Activated CD4-positive, alpha-beta T cell treated with anti-CD3 and anti-CD28 coated beads, Interleukin-2, amount 50 U/mL, for 16 hours (primary cell): ENCODE measurements around the gene YBEY.
"Not testable (repeated sequence)": the region's sequence is repeated elsewhere in the genome, so short reads cannot be mapped to it uniquely, and the experiment has no call there.

Experiments used
- DNase-seq: peaks from one replicate; pipeline ENCODE4 v3.0.0-alpha.2; 2020

The YBEY gene

DNA sequence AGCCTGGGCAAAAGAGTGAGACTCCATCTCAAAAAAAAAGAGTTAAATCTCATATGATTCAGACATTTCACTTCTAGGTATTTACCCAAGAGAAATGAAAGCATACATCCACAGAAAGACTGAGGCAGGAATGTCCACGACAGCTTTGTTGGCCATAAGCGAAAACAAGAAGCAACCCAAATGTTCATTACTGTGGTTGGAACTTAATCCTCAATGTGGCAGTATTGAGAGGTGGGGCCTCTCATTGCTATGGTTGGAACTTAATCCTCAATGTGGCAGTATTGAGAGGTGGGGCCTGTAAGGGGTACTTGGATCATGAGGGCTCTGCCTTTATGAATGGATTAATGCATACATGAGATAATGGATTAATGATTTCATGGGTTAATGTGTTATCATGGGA, 22.3 kb downstream of the YBEY start:
- DNase-seq = no peak

DNA sequence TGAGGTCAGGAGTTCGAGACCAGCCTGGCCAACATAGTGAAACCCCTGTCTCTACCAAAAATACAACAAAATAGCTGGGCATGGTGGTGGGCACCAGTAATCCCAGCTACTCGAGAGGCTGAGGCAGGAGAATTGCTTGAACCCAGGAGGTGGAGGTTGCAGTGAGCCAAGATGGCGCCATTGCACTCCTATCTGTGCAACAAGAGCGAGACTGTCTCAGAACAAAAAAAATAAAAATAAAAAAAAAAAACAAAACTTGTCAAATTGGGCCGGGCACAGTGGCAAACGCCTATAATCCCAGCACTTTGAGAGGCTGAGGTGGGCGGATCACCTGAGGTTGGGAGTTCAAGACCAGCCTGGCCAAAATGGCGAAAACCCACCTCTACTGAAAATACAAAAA, 24.1 kb downstream of the YBEY start:
- not testable (repeated sequence) for DNase-seq

DNA sequence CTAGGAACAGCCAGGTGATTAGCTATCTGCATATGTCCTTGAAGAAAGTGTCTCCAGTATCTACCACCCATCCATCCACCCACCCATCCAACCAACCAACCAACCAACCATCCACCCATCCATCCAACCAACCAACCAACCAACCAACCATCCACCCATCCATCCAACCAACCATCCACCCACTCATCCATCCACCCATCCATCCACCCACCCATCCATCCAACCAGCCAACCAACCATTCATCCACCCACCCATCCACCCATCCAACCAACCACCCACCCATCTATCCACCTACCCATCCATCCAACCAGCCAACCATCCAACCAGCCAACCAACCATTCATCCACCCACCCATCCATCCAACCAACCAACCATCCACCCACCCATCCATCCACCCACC, 25.4 kb downstream of the YBEY start:
- no peak for DNase-seq

DNA sequence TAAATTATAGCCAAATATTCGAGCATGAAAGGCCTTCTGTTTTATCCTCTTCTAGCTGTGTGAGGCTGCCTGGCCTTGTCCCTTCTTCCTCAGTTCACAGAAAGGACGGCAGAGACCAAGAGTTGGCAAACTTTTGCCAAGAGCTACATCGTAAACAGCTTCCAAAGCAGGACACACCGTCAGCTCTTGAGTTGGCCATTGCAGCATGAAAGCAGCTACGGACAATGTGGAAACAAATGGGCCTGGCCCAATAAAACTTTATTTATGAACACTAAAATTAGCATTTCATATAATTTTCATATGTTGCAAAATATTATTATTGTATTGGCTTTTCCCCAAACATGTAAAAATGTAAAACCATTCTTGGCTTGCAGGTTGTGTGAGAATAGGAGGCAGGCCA, 26.8 kb downstream of the YBEY start:
- no peak for DNase-seq

DNA sequence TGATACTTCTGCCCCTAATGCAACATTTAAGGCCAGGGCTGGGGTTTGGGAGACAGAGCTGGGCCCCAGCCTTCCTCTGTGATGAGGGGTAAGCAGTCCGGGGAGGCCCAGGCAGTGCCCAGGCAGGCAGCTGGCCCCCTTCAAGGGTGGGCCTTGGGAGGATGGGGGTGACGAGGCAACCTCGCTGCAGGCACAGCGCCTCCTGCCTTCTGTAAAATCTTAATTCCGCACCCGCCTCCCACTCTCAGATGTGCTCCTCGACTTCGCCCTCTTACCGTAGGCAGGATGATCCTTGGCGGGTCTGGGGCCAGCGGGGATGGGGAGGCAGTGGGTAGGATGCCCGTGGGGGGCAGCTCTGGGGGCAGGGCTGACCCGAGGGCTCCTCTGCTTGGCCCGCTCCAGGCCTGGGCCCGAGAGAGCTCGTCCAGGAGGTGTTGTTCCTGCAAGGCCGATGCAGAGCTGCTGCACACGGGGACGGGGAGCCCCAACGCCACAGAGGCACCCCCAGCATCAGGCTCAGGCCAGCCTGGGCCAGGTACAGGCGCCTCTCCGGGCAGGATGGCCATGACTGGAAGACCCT, 28.4 kb downstream of the YBEY start:
- DNase-seq = no peak

DNA sequence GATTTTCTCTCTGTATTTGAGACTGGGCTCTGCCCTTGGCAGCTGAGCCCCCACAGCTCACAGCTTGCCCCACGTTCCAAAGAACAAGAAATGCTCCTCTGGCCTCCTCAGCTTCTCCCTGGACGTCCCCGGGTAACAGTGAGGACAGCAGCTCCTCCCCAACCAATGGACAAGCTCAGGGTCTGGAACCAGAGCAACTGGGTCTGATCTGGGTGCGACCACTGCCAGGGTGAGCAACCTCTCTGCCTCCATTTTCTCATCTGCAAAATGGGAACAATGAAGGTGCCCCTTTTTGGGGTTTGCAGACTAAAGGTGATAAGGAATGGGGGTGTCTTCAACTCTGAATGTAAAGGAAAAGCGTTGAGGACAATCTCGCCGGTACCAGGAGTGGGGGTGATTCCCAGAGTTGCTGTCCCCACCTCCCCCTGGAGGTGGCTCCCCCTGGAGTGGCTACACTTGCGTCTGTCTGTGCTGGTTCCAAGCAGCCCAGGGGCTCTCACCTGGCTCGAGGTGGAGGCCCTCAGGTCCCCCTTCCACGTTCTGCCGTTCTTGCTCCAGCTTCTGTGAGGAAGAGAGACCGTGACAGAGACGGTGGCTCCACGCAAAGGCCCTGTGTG, 30.7 kb downstream of the YBEY start:
- no peak for DNase-seq

DNA sequence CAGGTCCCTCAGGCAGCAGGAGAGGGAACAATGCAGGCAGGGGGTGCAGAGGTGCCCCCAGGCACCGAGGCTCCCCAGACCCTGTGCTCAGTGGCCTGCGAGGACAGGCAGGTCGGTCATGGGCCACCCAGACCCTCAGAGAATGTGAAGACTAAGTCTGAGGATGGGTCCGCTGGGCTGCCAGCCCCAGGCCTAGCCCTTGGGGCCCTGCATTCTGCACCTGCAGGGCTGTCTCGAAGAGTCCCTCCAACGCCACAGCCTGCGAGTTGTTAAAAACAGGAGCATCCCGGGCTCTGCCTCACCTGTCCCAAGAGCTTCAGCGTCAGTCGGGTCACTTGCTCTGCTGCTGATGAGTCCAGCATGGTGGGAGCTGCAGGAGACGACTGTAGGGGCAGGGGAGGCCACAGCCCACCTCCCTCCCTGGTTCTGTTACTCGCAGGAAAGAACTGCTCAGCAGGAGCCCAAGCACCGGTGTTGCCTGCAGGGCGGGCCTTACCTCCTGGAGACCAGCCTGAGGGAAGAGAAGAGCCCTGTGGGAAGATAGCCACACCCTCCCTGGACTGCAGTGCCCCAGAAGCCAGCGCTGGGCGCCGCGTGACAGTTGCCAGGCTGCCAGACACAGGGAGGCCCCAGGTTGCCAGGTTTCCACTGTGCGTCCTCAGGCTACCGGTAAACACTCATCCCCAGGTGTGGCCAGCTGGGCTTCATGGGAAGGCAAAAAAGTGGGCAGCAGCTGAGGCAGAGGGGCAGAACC, 31.7 kb downstream of the YBEY start:
- no peak for DNase-seq

DNA sequence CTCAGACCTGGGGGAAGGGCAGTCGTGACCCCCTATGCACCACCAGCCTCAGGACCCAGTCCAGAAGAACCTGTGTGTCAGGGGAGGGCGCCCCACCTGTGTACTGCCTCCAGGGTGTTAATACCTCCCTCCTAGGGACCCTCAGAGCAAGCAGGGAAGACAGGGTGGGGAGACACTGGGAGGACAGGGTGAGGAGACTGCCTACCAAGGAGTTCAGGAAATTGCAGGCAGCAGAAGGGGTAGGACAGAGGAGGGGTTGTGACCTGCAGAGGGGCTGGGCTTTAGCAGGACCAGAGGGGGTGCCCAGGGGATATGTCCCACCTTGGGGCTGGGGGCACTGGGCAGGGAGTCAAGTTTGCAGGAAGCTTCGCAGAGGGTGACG, 32.3 kb downstream of the YBEY start:
- DNase-seq = no peak

DNA sequence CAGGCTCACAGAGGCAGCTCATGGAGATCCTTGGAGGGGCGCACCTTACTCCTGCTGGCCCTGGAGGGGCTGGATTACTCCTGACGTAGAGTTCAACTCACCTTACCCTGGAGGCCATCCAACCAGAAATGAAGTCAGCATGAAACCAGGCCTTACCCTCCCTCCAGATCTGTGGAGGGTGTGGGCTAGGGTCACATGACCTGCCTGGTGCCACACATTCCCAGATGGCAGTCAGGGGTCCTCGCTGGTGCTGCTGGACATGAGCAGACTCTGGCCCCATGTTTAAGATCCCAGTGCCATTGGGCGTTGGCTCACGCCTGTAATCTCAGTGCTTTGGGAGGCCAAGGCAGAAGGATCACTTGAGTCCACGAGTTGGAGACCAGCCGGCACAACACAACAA, 33.0 kb downstream of the YBEY start:
- no peak for DNase-seq

DNA sequence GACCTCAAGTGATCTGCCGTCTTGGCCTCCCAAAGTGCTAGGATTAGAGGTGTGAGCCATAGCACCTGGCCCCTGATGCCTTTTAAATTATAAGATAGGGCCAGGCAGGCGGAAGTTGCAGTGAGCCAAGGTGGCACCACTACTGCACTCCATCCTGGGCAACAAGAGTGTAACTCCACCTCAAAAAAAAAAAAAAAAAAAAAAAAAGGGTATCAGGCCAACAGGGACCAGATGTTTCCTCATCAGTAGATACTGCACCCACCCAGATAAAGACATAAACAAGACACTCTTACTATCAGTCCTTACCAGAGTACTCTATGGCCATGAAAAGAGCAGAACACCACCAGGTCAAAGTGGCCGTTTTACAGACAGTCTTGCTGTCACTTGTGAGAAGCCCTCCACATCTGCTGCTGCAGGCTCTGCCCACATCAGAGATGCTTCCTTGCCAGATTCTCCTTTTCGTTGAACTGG, 34.2 kb downstream of the YBEY start:
- no peak for DNase-seq

DNA sequence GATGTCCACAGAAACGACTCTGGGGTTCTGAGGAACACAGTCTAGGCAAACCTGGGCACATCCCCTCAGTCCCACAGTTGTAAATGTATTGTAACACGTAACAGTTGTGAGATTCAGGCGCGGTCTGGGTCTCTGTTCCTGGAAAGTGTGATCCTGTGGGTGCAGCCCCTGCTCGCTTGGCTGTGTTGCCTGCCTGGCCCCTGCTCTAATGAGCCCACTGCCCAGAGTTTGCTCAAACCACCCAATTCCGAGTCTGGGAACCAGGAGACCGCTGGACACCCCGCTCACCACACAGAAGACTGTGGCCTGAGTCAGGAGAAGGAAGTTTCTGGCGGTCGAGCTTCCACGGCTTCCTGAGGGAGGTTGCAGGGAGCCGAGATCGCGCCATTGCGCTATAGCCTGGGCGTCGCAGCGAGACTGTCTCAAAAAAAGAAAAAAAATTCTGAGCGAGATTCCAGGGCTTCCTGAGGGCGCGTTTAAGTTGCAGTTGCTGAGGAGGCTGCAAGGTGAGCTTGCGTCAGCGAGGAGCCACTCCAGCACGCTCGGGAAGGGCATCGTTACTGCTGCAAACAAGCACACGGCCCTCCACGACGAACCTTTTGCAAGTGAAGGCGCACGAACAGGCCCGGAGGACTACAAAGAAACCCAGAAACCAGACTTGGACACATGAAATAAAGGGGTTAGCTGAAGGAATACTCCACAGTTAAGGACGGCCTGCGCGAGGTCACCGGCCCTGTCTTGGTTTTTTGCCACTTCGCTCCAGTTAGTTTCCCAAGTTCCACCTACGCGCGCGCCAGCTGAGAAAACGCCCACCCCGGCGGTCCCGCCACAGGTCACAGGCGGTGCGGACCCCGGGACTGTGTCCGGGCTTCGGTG, 36.4 kb downstream of the YBEY start:
- DNase-seq = peak; percentile 23

DNA sequence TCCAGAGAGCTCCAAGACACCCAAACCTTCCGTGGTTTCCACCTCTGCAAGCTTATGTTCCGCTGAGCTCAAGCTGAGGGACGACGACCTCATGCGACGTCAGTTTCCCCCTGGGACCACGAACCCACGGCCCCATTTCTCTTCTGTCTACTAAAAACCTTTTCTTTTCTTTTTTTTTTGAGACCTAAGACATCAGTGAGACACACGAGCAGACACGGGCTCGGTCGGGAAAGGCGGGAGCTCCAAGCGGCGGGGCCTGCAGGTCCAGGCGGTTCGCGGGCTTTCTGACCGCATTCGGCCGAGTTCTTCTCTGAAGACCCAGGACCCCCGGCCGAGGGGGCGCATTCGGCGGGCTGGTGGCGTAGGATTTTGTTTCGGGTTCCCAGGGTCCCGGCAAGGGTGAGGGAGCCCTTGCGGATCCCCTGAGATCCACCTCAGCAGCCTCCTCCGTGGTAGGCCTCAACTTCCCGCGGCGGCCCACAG, 37.1 kb downstream of the YBEY start:
- peak; percentile 8 for DNase-seq

DNA sequence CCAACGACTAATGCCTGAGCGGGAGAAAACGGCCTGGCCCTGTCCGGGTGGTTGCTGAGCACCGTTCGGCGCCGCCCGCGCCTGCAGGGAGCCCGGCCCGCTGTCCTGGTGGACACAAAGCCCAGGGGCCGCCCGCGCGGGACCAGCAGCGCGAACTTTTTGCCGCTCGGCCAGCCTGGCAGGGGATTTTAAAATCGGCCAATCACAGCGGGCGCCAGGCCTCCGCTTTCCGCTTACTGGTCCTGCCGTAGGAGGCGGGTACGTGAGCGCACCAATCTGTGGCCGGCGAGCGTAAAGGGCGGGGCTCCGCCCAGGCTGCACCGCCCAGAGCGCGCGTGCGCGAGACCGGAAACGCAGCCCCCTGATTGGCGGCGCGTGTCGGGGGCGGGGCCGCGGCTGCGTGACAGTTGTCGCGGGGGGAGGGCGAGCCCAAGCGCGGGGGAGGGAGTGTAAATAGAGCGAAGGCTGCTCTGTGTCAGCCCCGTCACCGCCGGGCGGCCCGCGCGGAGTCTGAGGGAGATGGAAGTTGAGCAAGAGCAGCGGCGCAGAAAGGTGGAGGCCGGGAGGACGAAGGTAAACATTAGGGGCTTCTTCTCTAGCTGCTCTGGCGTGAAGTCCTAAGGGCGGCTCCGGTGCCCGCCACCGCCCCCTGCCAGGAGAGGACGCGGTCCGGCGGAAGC, 37.7 kb downstream of the YBEY start, which contains the start of the genes C21orf58 and PCNT:
C21orf58 (minus strand) TSS at position 161 of the 680 bp plus-strand sequence. CDS start 1,132 bp downstream, outside the sequence.
PCNT (plus strand) TSS at position 447 of the 680 bp plus-strand sequence; CDS start at position 520, 73 bp downstream.
- DNase-seq = peak; percentile 99

DNA sequence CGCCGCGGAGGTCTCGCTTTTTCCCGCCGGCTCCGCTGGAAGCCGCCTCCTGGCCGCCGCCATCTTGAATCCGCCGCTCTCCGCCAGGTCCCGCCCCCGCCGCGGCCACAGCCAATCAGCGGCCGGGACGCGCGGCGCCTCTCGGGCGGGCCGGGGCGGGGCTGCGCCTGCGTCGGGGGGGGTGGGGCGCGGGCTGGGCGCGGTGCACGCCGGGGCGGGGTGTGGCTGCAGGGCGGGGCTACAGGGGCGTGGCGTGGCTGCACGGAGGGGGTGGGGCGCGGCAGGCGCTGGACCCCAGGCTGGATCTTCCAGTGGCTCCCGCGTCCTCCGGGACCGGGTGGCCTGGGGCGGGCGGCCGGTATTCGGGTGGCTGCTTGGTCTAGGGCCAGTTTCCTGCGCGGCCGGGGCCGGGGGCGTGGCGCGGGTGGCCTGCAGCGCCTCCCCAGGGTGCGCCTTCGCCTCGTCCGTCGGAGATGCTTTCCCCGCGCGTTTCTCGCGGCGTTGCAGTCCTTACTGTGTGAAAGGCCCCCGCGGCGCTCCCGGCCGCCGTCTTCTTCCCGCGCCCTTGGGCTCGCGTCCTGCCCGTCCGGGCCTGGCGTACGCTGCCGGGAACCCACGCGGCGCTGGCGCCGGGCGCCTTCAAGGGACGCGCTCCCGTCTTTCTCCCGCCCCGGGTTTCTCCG, 38.4 kb downstream of the YBEY start:
- peak; percentile 88 for DNase-seq

DNA sequence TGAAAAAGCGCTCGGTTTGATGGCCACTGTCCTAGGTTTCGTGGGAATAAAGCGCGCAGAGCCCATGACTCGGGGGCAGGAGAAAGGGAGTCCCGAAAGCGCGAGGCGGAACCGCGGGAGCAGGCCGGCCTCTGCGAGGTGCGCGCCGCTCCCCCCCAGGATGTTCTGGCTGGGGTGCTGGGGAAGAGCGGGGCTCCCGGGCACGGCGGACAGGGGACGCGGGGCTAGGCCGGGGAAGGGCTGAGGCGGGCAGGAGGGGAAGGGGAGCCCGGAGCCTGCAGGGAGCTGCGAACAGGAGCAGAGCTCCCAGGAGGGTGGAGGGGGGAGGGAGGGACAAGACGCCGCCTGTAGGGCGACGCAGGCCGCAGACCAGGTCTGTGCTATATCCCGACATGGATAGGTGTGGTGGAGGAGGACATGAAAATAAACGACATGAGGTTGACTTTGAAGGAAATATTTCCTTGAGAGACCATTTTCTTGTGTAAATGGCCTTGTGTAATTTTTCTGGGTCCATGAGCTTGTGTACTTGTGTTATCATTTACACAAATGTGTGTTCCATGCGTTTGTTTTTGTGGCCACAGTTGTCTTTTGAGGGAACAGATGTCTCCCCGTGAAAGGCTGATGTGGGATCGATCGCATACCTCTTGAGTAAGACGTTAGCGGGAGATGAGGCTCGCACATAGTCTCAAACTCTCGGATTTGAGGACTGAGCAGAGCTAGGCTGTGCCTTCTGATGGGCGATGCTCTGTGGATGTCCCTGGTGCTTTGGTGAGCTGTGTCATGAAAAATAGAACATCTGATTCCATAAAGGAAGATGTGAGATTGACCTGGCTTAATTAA, 39.2 kb downstream of the YBEY start:
- DNase-seq = peak; percentile 52

DNA sequence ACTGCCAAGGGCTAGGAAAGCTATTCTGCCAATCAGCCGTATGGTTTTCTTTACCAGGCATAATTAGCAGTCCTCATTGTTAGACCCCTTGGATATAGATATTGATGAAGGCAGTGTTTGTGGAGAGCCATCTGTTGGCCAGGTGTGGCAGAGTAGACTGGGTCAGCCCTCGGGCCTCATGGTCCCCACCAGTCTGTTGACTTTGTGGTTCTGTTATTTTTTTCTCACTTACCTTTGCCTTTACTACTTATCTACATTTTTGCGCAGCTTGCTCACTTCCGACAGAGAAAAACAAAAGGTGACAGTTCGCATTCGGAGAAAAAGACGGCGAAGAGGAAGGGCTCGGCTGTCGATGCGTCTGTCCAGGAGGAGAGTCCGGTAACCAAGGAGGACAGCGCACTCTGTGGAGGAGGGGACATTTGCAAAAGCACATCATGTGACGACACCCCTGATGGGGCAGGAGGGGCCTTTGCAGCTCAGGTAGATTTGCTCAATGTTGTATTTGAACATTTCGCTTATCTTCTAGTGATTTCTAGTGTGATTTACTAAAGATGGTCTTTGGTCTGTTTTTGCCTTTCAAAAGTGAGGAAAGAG, 40.1 kb downstream of the YBEY start:
- DNase-seq = no peak

DNA sequence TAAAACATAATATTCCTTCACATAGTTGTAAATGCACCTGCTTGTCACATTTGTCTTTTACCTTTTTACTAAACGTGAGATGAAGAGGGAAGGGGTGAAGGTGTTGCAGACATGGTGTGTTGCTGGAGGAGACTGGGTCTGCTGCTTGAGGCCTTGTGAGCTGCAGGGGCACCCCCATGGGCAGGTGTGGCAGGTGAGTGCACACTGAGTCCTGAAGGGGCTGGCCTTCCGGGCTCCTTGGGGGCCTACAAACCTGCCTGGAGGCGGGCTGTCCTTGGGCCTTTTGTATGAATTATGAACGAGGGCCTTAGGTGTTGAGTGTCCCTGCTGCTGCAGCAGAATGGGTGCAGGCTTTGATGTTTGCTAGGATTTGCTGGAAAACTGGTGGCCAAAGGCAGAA, 41.6 kb downstream of the YBEY start:
- no peak for DNase-seq

DNA sequence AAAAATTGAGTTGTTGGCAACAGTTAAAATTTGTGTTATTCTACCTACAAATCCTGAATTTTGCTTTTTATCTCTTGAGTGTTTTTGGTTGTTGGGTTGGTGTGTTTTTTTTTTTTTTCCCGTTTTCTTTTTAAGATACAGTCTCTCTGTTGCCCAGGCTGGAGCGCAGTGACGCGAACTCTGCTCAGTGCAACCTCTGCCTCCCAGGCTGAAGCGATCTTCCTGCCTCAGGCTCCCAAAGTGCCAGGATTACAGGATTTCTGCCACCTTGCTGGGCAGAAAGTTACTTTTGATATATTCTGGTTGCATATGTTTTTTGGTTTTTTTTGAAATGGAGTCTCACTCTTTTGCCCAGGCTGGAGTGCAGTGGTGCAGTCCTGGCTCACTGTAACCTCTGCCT, 42.0 kb downstream of the YBEY start:
- no peak for DNase-seq

DNA sequence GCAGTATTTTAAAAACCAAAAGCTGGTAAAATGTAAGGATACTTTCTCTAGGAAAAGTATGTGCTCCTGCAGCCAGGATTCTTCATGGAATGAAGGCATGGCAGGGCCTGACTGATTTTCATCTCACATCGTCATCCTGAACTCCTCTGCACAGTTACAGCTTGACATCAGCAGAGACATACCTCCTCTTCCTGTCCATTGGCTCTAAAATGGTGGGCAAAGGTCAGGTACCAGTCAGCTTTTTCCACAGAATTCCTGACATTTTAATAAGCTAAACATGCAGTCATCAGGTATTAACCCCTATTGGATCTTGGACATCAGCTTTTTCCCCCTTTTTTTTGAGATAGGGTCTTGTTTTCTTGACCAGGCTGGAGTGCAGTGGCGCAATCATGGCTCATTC, 43.7 kb downstream of the YBEY start:
- DNase-seq = no peak
